HG03060 (cell line): ENCODE results near the gene AFF3.

Experiments
- ATAC-seq: cut with Tn5 transposase; IDR thresholded peaks from one replicate; pipeline ENCODE4 v1.9.1; 2021; ENCODE audit warnings: low read depth, moderate number of reproducible peaks; ENCODE audit not compliant: unreplicated experiment

The AFF3 gene

GRCh38 chr2:99899058-99899855 lies 243.1 kb downstream of the AFF3 start:
- ATAC-seq, result no peak

GRCh38 chr2:99898336-99899048 lies 243.9 kb downstream of the AFF3 start:
- no peak for ATAC-seq

- no peak for ATAC-seq
These were observed 251.0 kb downstream of the AFF3 start for GRCh38 chr2:99891428-99891780.

- ATAC-seq, result no peak
These were observed 251.6 kb downstream of the AFF3 start for GRCh38 chr2:99890568-99891427.

- no peak for ATAC-seq
These were observed 253.8 kb downstream of the AFF3 start for GRCh38 chr2:99888617-99889016.

GRCh38 chr2:99886418-99886817 lies 256.0 kb downstream of the AFF3 start:
- ATAC-seq, result no peak

GRCh38 chr2:99883358-99883757 lies 259.0 kb downstream of the AFF3 start:
- ATAC-seq, result no peak

- ATAC-seq, result no peak
These were observed 260.3 kb downstream of the AFF3 start for GRCh38 chr2:99881901-99882591.

- ATAC-seq, result no peak
These were observed 261.5 kb downstream of the AFF3 start for GRCh38 chr2:99880964-99881294.

GRCh38 chr2:99880148-99880963 lies 262.0 kb downstream of the AFF3 start:
- ATAC-seq, result no peak

GRCh38 chr2:99879481-99879880 lies 262.9 kb downstream of the AFF3 start:
- ATAC-seq, result no peak

- ATAC-seq, result no peak
These were observed 263.6 kb downstream of the AFF3 start for GRCh38 chr2:99878581-99879350.

- no peak for ATAC-seq
These were observed 264.4 kb downstream of the AFF3 start for GRCh38 chr2:99877963-99878362.

- ATAC-seq, result no peak
These were observed 265.4 kb downstream of the AFF3 start for GRCh38 chr2:99876956-99877355.

GRCh38 chr2:99875627-99876201 lies 266.7 kb downstream of the AFF3 start:
- ATAC-seq, result no peak

GRCh38 chr2:99868260-99868659 lies 274.1 kb downstream of the AFF3 start:
- ATAC-seq, result no peak

- ATAC-seq, result no peak
These were observed 274.6 kb downstream of the AFF3 start for GRCh38 chr2:99867770-99868169.

GRCh38 chr2:99865818-99866676 lies 276.3 kb downstream of the AFF3 start:
- ATAC-seq, result no peak
